Measurements from ENCODE around the gene JARID2.

Gene JARID2

GRCh38 chr6:15299430-15300131, 53.7 kb downstream of the JARID2 start:
- DNase-seq (ENCODE audit: low read depth): peak; percentile 99
- TF ChIP-seq CTCF (IDR thresholded peaks at IDR 0.05; ENCODE audit: low read depth, low read length): no peak
- peak; percentile 76 for TF ChIP-seq MYC (IDR thresholded peaks at IDR 0.05; ENCODE audit: low read depth, low read length)
- peak; percentile 67 for TF ChIP-seq MAX (IDR thresholded peaks at IDR 0.05; ENCODE audit: low read depth, low read length)
- no peak for TF ChIP-seq POLR2A (IDR thresholded peaks at IDR 0.05; ENCODE audit: extremely low read depth, insufficient read length)
- H3K4me3 ChIP-seq (ENCODE audit: low read depth, low read length): peak overlapping the region; percentile 42

GRCh38 chr6:15301179-15302006, 55.5 kb downstream of the JARID2 start:
- H3K4me3 ChIP-seq (ENCODE audit: low read depth, low read length): no peak overlapping the region
- TF ChIP-seq POLR2A (IDR thresholded peaks at IDR 0.05; ENCODE audit: extremely low read depth, insufficient read length): no peak
- TF ChIP-seq MAX (IDR thresholded peaks at IDR 0.05; ENCODE audit: low read depth, low read length): no peak
- TF ChIP-seq MYC (IDR thresholded peaks at IDR 0.05; ENCODE audit: low read depth, low read length): no peak
- no peak for TF ChIP-seq CTCF (IDR thresholded peaks at IDR 0.05; ENCODE audit: low read depth, low read length)
- no peak for DNase-seq (ENCODE audit: low read depth)

GRCh38 chr6:15303162-15303919, 57.5 kb downstream of the JARID2 start:
- no peak for DNase-seq (ENCODE audit: low read depth)

GRCh38 chr6:15303920-15304291, 58.0 kb downstream of the JARID2 start:
- TF ChIP-seq POLR2A (IDR thresholded peaks at IDR 0.05; ENCODE audit: extremely low read depth, insufficient read length): no peak
- no peak for TF ChIP-seq MAX (IDR thresholded peaks at IDR 0.05; ENCODE audit: low read depth, low read length)
- TF ChIP-seq CTCF (IDR thresholded peaks at IDR 0.05; ENCODE audit: low read depth, low read length): no peak
- no peak for TF ChIP-seq MYC (IDR thresholded peaks at IDR 0.05; ENCODE audit: low read depth, low read length)
- H3K4me3 ChIP-seq (ENCODE audit: low read depth, low read length): no peak overlapping the region
- DNase-seq (ENCODE audit: low read depth): no peak

More at GRCh38 chr6:15303162-15303919, 57.5 kb downstream of the JARID2 start:
- TF ChIP-seq POLR2A (IDR thresholded peaks at IDR 0.05; ENCODE audit: extremely low read depth, insufficient read length) (no peak), CTCF (IDR thresholded peaks at IDR 0.05; ENCODE audit: low read depth, low read length) (no peak), MYC (IDR thresholded peaks at IDR 0.05; ENCODE audit: low read depth, low read length) (no peak), MAX (IDR thresholded peaks at IDR 0.05; ENCODE audit: low read depth, low read length) (no peak)
- no peak overlapping the region for H3K4me3 ChIP-seq (ENCODE audit: low read depth, low read length)

- TF ChIP-seq MYC (IDR thresholded peaks at IDR 0.05; ENCODE audit: low read depth, low read length) (no peak), POLR2A (IDR thresholded peaks at IDR 0.05; ENCODE audit: extremely low read depth, insufficient read length) (no peak), CTCF (IDR thresholded peaks at IDR 0.05; ENCODE audit: low read depth, low read length) (no peak), MAX (IDR thresholded peaks at IDR 0.05; ENCODE audit: low read depth, low read length) (no peak)
- no peak overlapping the region for H3K4me3 ChIP-seq (ENCODE audit: low read depth, low read length)
- no peak for DNase-seq (ENCODE audit: low read depth)
These were observed 58.6 kb downstream of the JARID2 start for GRCh38 chr6:15304337-15305042.

All from NB4 (cell line).